ENCODE results near the gene RAI2. TPM values are rescaled to one million over a fixed set of nuclear protein-coding genes. Genes with fewer than 3 reads are reported as not detected.

Gene RAI2
- total and polyA plus RNA-seq, 2 experiments from 2014 or later: 0.83 to 0.99 TPM

DNA sequence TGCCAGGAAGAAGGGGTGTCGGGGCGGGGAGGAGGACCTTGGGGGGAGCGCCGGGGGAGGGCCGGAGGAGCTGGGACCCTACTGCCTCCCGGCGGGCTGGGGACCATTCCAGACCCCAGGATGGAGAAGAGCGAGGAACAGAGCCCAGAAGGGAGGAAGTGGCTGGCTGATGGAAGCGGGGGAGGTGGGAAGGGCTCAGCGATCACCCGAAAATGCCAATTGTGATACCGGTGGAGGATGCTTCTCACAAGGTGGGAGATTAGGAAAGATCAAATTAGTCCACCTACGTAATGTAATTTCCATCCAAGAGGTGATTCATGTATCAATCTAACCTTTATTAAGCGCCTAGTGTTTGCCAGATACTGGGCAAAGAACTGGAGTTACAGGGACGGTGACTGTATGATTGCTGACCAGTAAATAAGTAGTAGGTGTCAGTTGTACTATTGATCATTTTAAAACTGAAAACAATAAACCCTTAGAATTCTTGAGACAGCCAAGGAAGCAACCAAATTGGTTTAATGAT, 452 bp upstream of the RAI2 start:
- ATAC-seq: peak; percentile 60
- peak; percentile 27 for DNase-seq (ENCODE audit: low spot score)
- H3K9me3 Mint-ChIP-seq: no peaks in the 10 kb centered on the region
- peak overlapping the region; percentile 71 for H3K4me3 Mint-ChIP-seq
- Histone ChIP-seq H3K27me3 (ENCODE audit: insufficient read depth) (peaks cover 64% of the 10 kb centered on the region), H3K27ac (ENCODE audit: low read depth) (no peak overlapping the region), H3K79me2 (replicated peaks; ENCODE audit: insufficient read depth) (no peaks in the 10 kb centered on the region), H3K36me3 (ENCODE audit: insufficient read depth) (no peaks in the 10 kb centered on the region), H2AFZ (no peak overlapping the region), H3K4me1 (ENCODE audit: insufficient read depth) (no peaks in the 10 kb centered on the region), H4K20me1 (replicated peaks; ENCODE audit: insufficient read depth) (no peaks in the 10 kb centered on the region), H3F3A (replicated peaks; ENCODE audit: low read depth) (no peaks in the 10 kb centered on the region), H3K4me2 (peak overlapping the region; percentile 66), H3K9me2 (ENCODE audit: insufficient read depth) (no peaks in the 10 kb centered on the region), H3K4me3 (peak overlapping the region; percentile 50)
- TF ChIP-seq JUNB (IDR thresholded peaks at IDR 0.05; ENCODE audit: unreplicated experiment): no peak
- TF ChIP-seq, protein P1, sequence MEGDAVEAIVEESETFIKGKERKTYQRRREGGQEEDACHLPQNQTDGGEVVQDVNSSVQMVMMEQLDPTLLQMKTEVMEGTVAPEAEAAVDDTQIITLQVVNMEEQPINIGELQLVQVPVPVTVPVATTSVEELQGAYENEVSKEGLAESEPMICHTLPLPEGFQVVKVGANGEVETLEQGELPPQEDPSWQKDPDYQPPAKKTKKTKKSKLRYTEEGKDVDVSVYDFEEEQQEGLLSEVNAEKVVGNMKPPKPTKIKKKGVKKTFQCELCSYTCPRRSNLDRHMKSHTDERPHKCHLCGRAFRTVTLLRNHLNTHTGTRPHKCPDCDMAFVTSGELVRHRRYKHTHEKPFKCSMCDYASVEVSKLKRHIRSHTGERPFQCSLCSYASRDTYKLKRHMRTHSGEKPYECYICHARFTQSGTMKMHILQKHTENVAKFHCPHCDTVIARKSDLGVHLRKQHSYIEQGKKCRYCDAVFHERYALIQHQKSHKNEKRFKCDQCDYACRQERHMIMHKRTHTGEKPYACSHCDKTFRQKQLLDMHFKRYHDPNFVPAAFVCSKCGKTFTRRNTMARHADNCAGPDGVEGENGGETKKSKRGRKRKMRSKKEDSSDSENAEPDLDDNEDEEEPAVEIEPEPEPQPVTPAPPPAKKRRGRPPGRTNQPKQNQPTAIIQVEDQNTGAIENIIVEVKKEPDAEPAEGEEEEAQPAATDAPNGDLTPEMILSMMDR (conservative IDR thresholded peaks at IDR 0.05; ENCODE audit: low read depth in 2 of 2): no peak
- no peak for TF ChIP-seq ZNF114 (CRISPR knock-in tag; IDR thresholded peaks at IDR 0.05)
- TF ChIP-seq, protein P2, sequence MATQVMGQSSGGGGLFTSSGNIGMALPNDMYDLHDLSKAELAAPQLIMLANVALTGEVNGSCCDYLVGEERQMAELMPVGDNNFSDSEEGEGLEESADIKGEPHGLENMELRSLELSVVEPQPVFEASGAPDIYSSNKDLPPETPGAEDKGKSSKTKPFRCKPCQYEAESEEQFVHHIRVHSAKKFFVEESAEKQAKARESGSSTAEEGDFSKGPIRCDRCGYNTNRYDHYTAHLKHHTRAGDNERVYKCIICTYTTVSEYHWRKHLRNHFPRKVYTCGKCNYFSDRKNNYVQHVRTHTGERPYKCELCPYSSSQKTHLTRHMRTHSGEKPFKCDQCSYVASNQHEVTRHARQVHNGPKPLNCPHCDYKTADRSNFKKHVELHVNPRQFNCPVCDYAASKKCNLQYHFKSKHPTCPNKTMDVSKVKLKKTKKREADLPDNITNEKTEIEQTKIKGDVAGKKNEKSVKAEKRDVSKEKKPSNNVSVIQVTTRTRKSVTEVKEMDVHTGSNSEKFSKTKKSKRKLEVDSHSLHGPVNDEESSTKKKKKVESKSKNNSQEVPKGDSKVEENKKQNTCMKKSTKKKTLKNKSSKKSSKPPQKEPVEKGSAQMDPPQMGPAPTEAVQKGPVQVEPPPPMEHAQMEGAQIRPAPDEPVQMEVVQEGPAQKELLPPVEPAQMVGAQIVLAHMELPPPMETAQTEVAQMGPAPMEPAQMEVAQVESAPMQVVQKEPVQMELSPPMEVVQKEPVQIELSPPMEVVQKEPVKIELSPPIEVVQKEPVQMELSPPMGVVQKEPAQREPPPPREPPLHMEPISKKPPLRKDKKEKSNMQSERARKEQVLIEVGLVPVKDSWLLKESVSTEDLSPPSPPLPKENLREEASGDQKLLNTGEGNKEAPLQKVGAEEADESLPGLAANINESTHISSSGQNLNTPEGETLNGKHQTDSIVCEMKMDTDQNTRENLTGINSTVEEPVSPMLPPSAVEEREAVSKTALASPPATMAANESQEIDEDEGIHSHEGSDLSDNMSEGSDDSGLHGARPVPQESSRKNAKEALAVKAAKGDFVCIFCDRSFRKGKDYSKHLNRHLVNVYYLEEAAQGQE (IDR thresholded peaks at IDR 0.05; ENCODE audit: unreplicated experiment): no peak
- TF ChIP-seq EZH2phosphoT487 (IDR thresholded peaks at IDR 0.05; ENCODE audit: unreplicated experiment): no peak
- no peak for TF ChIP-seq EZH2 (IDR thresholded peaks at IDR 0.05; ENCODE audit: low read depth, unreplicated experiment)
- TF ChIP-seq CREB1 (CRISPR knock-in tag; IDR thresholded peaks at IDR 0.05; ENCODE audit: low read depth): no peak
- TF ChIP-seq, protein P3, sequence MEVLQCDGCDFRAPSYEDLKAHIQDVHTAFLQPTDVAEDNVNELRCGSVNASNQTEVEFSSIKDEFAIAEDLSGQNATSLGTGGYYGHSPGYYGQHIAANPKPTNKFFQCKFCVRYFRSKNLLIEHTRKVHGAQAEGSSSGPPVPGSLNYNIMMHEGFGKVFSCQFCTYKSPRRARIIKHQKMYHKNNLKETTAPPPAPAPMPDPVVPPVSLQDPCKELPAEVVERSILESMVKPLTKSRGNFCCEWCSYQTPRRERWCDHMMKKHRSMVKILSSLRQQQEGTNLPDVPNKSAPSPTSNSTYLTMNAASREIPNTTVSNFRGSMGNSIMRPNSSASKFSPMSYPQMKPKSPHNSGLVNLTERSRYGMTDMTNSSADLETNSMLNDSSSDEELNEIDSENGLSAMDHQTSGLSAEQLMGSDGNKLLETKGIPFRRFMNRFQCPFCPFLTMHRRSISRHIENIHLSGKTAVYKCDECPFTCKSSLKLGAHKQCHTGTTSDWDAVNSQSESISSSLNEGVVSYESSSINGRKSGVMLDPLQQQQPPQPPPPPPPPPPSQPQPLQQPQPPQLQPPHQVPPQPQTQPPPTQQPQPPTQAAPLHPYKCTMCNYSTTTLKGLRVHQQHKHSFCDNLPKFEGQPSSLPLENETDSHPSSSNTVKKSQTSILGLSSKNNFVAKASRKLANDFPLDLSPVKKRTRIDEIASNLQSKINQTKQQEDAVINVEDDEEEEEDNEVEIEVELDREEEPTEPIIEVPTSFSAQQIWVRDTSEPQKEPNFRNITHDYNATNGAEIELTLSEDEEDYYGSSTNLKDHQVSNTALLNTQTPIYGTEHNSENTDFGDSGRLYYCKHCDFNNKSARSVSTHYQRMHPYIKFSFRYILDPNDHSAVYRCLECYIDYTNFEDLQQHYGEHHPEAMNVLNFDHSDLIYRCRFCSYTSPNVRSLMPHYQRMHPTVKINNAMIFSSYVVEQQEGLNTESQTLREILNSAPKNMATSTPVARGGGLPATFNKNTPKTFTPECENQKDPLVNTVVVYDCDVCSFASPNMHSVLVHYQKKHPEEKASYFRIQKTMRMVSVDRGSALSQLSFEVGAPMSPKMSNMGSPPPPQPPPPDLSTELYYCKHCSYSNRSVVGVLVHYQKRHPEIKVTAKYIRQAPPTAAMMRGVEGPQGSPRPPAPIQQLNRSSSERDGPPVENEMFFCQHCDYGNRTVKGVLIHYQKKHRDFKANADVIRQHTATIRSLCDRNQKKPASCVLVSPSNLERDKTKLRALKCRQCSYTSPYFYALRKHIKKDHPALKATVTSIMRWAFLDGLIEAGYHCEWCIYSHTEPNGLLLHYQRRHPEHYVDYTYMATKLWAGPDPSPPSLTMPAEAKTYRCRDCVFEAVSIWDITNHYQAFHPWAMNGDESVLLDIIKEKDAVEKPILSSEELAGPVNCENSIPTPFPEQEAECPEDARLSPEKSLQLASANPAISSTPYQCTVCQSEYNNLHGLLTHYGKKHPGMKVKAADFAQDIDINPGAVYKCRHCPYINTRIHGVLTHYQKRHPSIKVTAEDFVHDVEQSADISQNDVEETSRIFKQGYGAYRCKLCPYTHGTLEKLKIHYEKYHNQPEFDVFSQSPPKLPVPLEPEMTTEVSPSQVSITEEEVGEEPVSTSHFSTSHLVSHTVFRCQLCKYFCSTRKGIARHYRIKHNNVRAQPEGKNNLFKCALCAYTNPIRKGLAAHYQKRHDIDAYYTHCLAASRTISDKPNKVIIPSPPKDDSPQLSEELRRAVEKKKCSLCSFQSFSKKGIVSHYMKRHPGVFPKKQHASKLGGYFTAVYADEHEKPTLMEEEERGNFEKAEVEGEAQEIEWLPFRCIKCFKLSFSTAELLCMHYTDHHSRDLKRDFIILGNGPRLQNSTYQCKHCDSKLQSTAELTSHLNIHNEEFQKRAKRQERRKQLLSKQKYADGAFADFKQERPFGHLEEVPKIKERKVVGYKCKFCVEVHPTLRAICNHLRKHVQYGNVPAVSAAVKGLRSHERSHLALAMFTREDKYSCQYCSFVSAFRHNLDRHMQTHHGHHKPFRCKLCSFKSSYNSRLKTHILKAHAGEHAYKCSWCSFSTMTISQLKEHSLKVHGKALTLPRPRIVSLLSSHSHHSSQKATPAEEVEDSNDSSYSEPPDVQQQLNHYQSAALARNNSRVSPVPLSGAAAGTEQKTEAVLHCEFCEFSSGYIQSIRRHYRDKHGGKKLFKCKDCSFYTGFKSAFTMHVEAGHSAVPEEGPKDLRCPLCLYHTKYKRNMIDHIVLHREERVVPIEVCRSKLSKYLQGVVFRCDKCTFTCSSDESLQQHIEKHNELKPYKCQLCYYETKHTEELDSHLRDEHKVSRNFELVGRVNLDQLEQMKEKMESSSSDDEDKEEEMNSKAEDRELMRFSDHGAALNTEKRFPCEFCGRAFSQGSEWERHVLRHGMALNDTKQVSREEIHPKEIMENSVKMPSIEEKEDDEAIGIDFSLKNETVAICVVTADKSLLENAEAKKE (CRISPR knock-in tag; IDR thresholded peaks at IDR 0.05): no peak
- TF ChIP-seq, protein P4, sequence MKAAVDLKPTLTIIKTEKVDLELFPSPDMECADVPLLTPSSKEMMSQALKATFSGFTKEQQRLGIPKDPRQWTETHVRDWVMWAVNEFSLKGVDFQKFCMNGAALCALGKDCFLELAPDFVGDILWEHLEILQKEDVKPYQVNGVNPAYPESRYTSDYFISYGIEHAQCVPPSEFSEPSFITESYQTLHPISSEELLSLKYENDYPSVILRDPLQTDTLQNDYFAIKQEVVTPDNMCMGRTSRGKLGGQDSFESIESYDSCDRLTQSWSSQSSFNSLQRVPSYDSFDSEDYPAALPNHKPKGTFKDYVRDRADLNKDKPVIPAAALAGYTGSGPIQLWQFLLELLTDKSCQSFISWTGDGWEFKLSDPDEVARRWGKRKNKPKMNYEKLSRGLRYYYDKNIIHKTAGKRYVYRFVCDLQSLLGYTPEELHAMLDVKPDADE (IDR thresholded peaks at IDR 0.05): no peak
- TF ChIP-seq NANOG (IDR thresholded peaks at IDR 0.05; ENCODE audit: borderline replicate concordance): no peak
- no peak for TF ChIP-seq STAT1 (IDR thresholded peaks at IDR 0.05; ENCODE audit: unreplicated experiment)
- TF ChIP-seq ZNF331 (CRISPR knock-in tag; IDR thresholded peaks at IDR 0.05; ENCODE audit: low read depth): no peak
- TF ChIP-seq POLR2AphosphoS5 (IDR thresholded peaks at IDR 0.05; ENCODE audit: low read depth): no peak
- H3K4me1 Mint-ChIP-seq: peaks cover 15% of the 10 kb centered on the region; the same call in 2 of the 3 replicates
- no peaks in the 10 kb centered on the region for H3K36me3 Mint-ChIP-seq (ENCODE audit: low read depth)
- no peak overlapping the region for H3K27ac Mint-ChIP-seq
- peaks cover 36% of the 10 kb centered on the region for H3K27me3 Mint-ChIP-seq (ENCODE audit: insufficient read depth, low read depth, poor library complexity)
